GM18909 (cell line): ENCODE results near the gene HTR1D.
"Not testable (repeated sequence)": the region's sequence is repeated elsewhere in the genome, so short reads cannot be mapped to it uniquely, and the experiment has no call there.

Experiments
- ATAC-seq: cut with Tn5 transposase; IDR thresholded peaks from one replicate; pipeline ENCODE4 v1.9.1; 2021; ENCODE audit warnings: mild to moderate bottlenecking; ENCODE audit not compliant: unreplicated experiment, poor library complexity

Gene HTR1D

GRCh38 chr1:23188936-23189452 lies 28.3 kb downstream of the HTR1D start:
- ATAC-seq, result not testable (repeated sequence)

GRCh38 chr1:23188434-23188884 lies 28.8 kb downstream of the HTR1D start:
- no peak for ATAC-seq

GRCh38 chr1:23187637-23188036 lies 29.7 kb downstream of the HTR1D start:
- ATAC-seq, result no peak

GRCh38 chr1:23185381-23185780 lies 31.9 kb downstream of the HTR1D start:
- no peak for ATAC-seq

GRCh38 chr1:23184212-23184934 lies 32.9 kb downstream of the HTR1D start:
- ATAC-seq, result no peak

- ATAC-seq, result no peak
These were observed 37.4 kb downstream of the HTR1D start for GRCh38 chr1:23179862-23180261.

- ATAC-seq, result no peak
These were observed 38.4 kb downstream of the HTR1D start for GRCh38 chr1:23178950-23179349.

GRCh38 chr1:23178414-23178813 lies 38.9 kb downstream of the HTR1D start:
- no peak for ATAC-seq

GRCh38 chr1:23177438-23178380 lies 39.6 kb downstream of the HTR1D start:
- ATAC-seq, result peak; percentile 75

GRCh38 chr1:23177031-23177430 lies 40.3 kb downstream of the HTR1D start:
- ATAC-seq, result no peak

GRCh38 chr1:23174426-23175110 lies 42.7 kb downstream of the HTR1D start:
- no peak for ATAC-seq

- ATAC-seq, result no peak
These were observed 46.0 kb downstream of the HTR1D start for GRCh38 chr1:23171181-23171755.

GRCh38 chr1:23169727-23170335 lies 47.5 kb downstream of the HTR1D start:
- no peak for ATAC-seq

- no peak for ATAC-seq
These were observed 48.1 kb downstream of the HTR1D start for GRCh38 chr1:23169195-23169575.

- ATAC-seq, result peak; percentile 77
These were observed 48.7 kb downstream of the HTR1D start, which contains the start of gene LUZP1 for GRCh38 chr1:23168445-23169194. Gene LUZP1 (minus strand): TSS chr1:23168856.

- no peak for ATAC-seq
These were observed 49.2 kb downstream of the HTR1D start for GRCh38 chr1:23168079-23168444.

- ATAC-seq, result no peak
These were observed 49.8 kb downstream of the HTR1D start for GRCh38 chr1:23167353-23168078.

GRCh38 chr1:23166854-23167253 lies 50.4 kb downstream of the HTR1D start:
- ATAC-seq, result no peak
